ENCODE measurements around the gene P3H3.

Gene P3H3

GRCh38 chr12:6834873-6835272 is 6.7 kb downstream of the P3H3 start:
- Histone ChIP-seq H3K27ac (no peak overlapping the region), H3K36me3 (peaks cover 93% of the 10 kb centered on the region), H3K4me3 (ENCODE audit: low read depth, low read length) (no peak overlapping the region), H3K9me3 (ENCODE audit: severe bottlenecking) (no peaks in the 10 kb centered on the region), H3K27me3 (ENCODE audit: insufficient read depth, low read depth, severe bottlenecking) (no peaks in the 10 kb centered on the region)
- TF ChIP-seq CTCF (IDR thresholded peaks at IDR 0.05; ENCODE audit: low read depth, low read length) = no peak
- peak; percentile 11 for DNase-seq

- TF ChIP-seq CTCF (IDR thresholded peaks at IDR 0.05; ENCODE audit: low read depth, low read length) = no peak
- Histone ChIP-seq H3K36me3 (peaks cover 81% of the 10 kb centered on the region), H3K27ac (peak overlapping the region; percentile 98), H3K27me3 (ENCODE audit: insufficient read depth, low read depth, severe bottlenecking) (no peaks in the 10 kb centered on the region), H3K9me3 (ENCODE audit: severe bottlenecking) (no peaks in the 10 kb centered on the region), H3K4me3 (ENCODE audit: low read depth, low read length) (no peak overlapping the region)
- no peak for DNase-seq
Observed at GRCh38 chr12:6836851-6837250, 8.6 kb downstream of the P3H3 start.

GRCh38 chr12:6837370-6838060 is 9.3 kb downstream of the P3H3 start:
- no peak for TF ChIP-seq CTCF (IDR thresholded peaks at IDR 0.05; ENCODE audit: low read depth, low read length)
- H3K27ac ChIP-seq = peak overlapping the region; percentile 98
- no peaks in the 10 kb centered on the region for H3K9me3 ChIP-seq (ENCODE audit: severe bottlenecking)
- no peak overlapping the region for H3K4me3 ChIP-seq (ENCODE audit: low read depth, low read length)
- no peaks in the 10 kb centered on the region for H3K27me3 ChIP-seq (ENCODE audit: insufficient read depth, low read depth, severe bottlenecking)
- no peak for DNase-seq
- peaks cover 81% of the 10 kb centered on the region for H3K36me3 ChIP-seq

GRCh38 chr12:6838854-6839253 is 10.6 kb downstream of the P3H3 start:
- TF ChIP-seq CTCF (IDR thresholded peaks at IDR 0.05; ENCODE audit: low read depth, low read length) = no peak
- no peak for DNase-seq
- Histone ChIP-seq H3K9me3 (ENCODE audit: severe bottlenecking) (no peaks in the 10 kb centered on the region), H3K36me3 (peaks cover 83% of the 10 kb centered on the region), H3K4me3 (ENCODE audit: low read depth, low read length) (no peak overlapping the region), H3K27me3 (ENCODE audit: insufficient read depth, low read depth, severe bottlenecking) (no peaks in the 10 kb centered on the region), H3K27ac (peak overlapping the region; percentile 98)

- no peaks in the 10 kb centered on the region for H3K9me3 ChIP-seq (ENCODE audit: severe bottlenecking)
- H3K4me3 ChIP-seq (ENCODE audit: low read depth, low read length) = peak overlapping the region; percentile 16
- peak overlapping the region; percentile 98 for H3K27ac ChIP-seq
- no peaks in the 10 kb centered on the region for H3K27me3 ChIP-seq (ENCODE audit: insufficient read depth, low read depth, severe bottlenecking)
- DNase-seq = peak; percentile 98
- H3K36me3 ChIP-seq = peaks cover 83% of the 10 kb centered on the region
- TF ChIP-seq CTCF (IDR thresholded peaks at IDR 0.05; ENCODE audit: low read depth, low read length) = no peak
Observed at GRCh38 chr12:6839482-6840201, 11.4 kb downstream of the P3H3 start.
